Measurements from ENCODE around the gene TMEM201. TPM values are rescaled to one million over a fixed set of nuclear protein-coding genes. Genes with fewer than 3 reads are reported as not detected.

TMEM201 gene
- total RNA-seq, 4 donors from 2014 or later = 6.8 to 10.5 (median 8.2) TPM

GRCh38 chr1:9594471-9595155, 5.9 kb downstream of the TMEM201 start:
- TF ChIP-seq POLR2AphosphoS5 (IDR thresholded peaks at IDR 0.05) = no peak
- TF ChIP-seq CTCF (IDR thresholded peaks at IDR 0.05) = no peak
- no peak for TF ChIP-seq POLR2A (IDR thresholded peaks at IDR 0.05; ENCODE audit: low read depth)
- TF ChIP-seq EP300 (IDR thresholded peaks at IDR 0.05) = no peak
- 92% methylated on average over 10 of the region's 20 CpGs for WGBS
- peaks cover 56 to 77% (median 68%) of the 10 kb centered on the region in 4 donors for H3K4me1 ChIP-seq
- H3K27me3 ChIP-seq = no peaks in the 10 kb centered on the region
- H3K36me3 ChIP-seq = peaks cover 0 to 31% (median 29%) of the 10 kb centered on the region in 4 donors
- intact Hi-C loops (cut with DNase I) = no loop called here
- no peak overlapping the region for H3K27ac ChIP-seq (replicated peaks in 1 of 4)
- H3K9me3 ChIP-seq = no peaks in the 10 kb centered on the region
- DNase-seq (ENCODE audit: extremely low spot score) = no peak
- no peak overlapping the region for H3K4me3 ChIP-seq

- no peak overlapping the region for H3K27ac ChIP-seq (replicated peaks in 1 of 4)
- no peak for DNase-seq (ENCODE audit: extremely low spot score)
- intact Hi-C loops (cut with DNase I) = no loop called here
- no peak for TF ChIP-seq POLR2A (IDR thresholded peaks at IDR 0.05; ENCODE audit: low read depth)
- TF ChIP-seq POLR2AphosphoS5 (IDR thresholded peaks at IDR 0.05) = no peak
- TF ChIP-seq EP300 (IDR thresholded peaks at IDR 0.05) = no peak
- TF ChIP-seq CTCF (IDR thresholded peaks at IDR 0.05) = no peak
- H3K4me1 ChIP-seq = peaks cover 49 to 70% (median 60%) of the 10 kb centered on the region in 4 donors
- peaks cover 0 to 38% (median 37%) of the 10 kb centered on the region in 4 donors for H3K36me3 ChIP-seq
- no peaks in the 10 kb centered on the region for H3K9me3 ChIP-seq
- 85% methylated on average over 17 of the region's 17 CpGs for WGBS
- H3K27me3 ChIP-seq = no peaks in the 10 kb centered on the region
- H3K4me3 ChIP-seq = no peak overlapping the region
Measured at GRCh38 chr1:9595156-9595967, 6.7 kb downstream of the TMEM201 start.

- WGBS = 91% methylated on average over 8 of the region's 12 CpGs
- Histone ChIP-seq H3K4me3 (no peak overlapping the region), H3K27ac (replicated peaks in 1 of 4) (peak overlapping the region in 1 of 4 donors; percentile 27), H3K27me3 (no peaks in the 10 kb centered on the region), H3K4me1 (peaks cover 43 to 64% (median 54%) of the 10 kb centered on the region in 4 donors), H3K36me3 (peaks cover under 1 to 44% (median 43%) of the 10 kb centered on the region in 4 donors), H3K9me3 (no peaks in the 10 kb centered on the region)
- intact Hi-C loops (cut with DNase I) = no loop called here
- TF ChIP-seq POLR2A (IDR thresholded peaks at IDR 0.05; ENCODE audit: low read depth) = no peak
- no peak for DNase-seq (ENCODE audit: extremely low spot score)
Measured at GRCh38 chr1:9595968-9596340, 7.2 kb downstream of the TMEM201 start.

- DNase-seq (ENCODE audit: extremely low spot score) = no peak
- TF ChIP-seq POLR2A (IDR thresholded peaks at IDR 0.05; ENCODE audit: low read depth) = no peak
- TF ChIP-seq POLR2AphosphoS5 (IDR thresholded peaks at IDR 0.05) = peak in 1 of 2 donors; percentile 11
- H3K27ac ChIP-seq (replicated peaks in 1 of 4) = peak overlapping the region in 1 of 4 donors; percentile 27
- peaks cover 37 to 58% (median 48%) of the 10 kb centered on the region in 4 donors for H3K4me1 ChIP-seq
- no peaks in the 10 kb centered on the region for H3K9me3 ChIP-seq
- no peaks in the 10 kb centered on the region for H3K27me3 ChIP-seq
- 58% methylated on average over 12 of the region's 27 CpGs for WGBS
- intact Hi-C loops (cut with DNase I) = no loop called here
- peaks cover 3 to 50% (median 49%) of the 10 kb centered on the region in 4 donors for H3K36me3 ChIP-seq
- H3K4me3 ChIP-seq = no peak overlapping the region
Measured at GRCh38 chr1:9596415-9597123, 7.9 kb downstream of the TMEM201 start.

GRCh38 chr1:9597361-9598315, 8.9 kb downstream of the TMEM201 start:
- DNase-seq (ENCODE audit: extremely low spot score) = no peak
- H3K36me3 ChIP-seq = peaks cover 10 to 61% (median 60%) of the 10 kb centered on the region in 4 donors
- WGBS = 92% methylated on average over 9 of the region's 14 CpGs
- H3K4me1 ChIP-seq = peaks cover 27 to 47% (median 38%) of the 10 kb centered on the region in 4 donors
- H3K4me3 ChIP-seq = no peak overlapping the region
- H3K27ac ChIP-seq (replicated peaks in 1 of 4) = no peak overlapping the region
- intact Hi-C loops (cut with DNase I) = no loop called here
- TF ChIP-seq EP300 (IDR thresholded peaks at IDR 0.05) (no peak), POLR2A (IDR thresholded peaks at IDR 0.05; ENCODE audit: low read depth) (no peak), POLR2AphosphoS5 (IDR thresholded peaks at IDR 0.05) (no peak), CTCF (IDR thresholded peaks at IDR 0.05) (no peak)
- H3K9me3 ChIP-seq = no peaks in the 10 kb centered on the region
- no peaks in the 10 kb centered on the region for H3K27me3 ChIP-seq
